ENCODE data around the gene CTNNA2. TPM values are rescaled to one million over a fixed set of nuclear protein-coding genes. Genes with fewer than 3 reads are reported as not detected.

Gene CTNNA2
- total RNA-seq, 1 experiment from 2014 or later, result 7.2 TPM

DNA sequence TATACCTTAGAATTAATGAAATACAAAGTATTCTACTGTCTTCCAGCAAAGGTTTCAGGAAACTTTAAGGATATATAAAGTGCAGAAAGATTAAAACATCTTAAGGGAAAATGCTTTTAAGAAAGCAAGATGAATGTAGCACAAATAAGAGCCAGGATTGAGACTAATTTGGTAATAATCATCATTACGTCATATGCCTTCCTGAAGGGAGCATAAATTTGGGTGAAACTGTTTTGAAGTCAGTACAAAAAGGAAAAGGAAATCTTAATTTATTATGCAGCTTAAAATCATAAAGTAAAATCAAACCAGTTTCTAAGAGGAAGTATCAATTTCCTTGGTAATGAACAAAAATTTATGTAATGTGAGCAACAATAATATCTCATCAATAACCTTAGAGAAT, 221.7 kb downstream of the CTNNA2 start:
- DNase-seq (ENCODE audit: low read depth, low spot score), result no peak
- in situ Hi-C loops (cut with HindIII; ENCODE audit: low pct_unique_long_range_greater_than_20kb, low sequenced_read_pairs), result no loop called here

DNA sequence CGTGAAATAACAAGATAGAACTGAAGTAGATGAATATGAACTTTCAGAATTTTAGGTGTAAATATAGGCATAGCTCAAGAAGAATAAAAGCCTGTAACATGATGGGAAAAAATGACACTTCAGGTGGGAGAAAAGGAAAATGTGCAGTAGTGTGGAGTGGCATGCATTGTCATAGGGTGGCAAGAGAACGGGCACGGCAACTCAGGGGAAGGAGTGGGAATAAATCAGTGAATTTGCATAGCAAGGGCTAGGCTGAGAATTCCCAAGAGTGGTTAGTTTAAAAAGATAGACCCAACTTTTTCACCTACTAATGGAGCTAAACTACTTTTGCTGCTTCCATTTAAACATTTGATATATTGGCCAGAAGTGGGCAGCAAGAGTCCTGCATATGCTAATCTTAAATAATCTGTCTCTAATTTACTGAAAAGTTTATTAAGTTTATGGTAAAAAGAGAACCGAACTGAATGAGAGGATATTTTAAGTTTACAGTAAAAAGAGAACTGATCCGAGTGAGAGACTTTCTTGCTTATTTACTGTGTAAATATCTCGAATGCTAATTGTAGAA, 228.1 kb downstream of the CTNNA2 start:
- peak; percentile 7 for DNase-seq (ENCODE audit: low read depth, low spot score)
- in situ Hi-C loops (cut with HindIII; ENCODE audit: low pct_unique_long_range_greater_than_20kb, low sequenced_read_pairs), result no loop called here

DNA sequence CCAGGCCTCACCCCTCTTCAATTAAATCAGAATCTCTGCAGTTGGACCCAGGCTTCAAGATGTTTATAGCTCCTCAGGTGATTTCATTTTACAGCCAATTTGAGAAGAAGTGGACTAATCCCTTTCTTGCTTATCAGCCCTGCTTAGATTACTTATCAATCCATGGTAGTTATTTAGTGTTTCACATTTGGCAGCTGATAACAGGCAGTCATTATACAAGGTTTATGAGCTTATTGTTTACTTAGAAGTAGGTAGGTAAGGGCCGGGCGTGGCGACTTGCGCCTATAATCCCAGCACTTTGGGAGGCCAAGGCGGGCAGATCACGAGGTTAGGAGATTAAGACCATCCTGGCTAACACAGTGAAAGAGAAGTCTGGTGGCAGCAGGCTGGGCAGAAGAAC, 237.5 kb downstream of the CTNNA2 start:
- in situ Hi-C loops (cut with HindIII; ENCODE audit: low pct_unique_long_range_greater_than_20kb, low sequenced_read_pairs), result no loop called here
- no peak for DNase-seq (ENCODE audit: low read depth, low spot score)

DNA sequence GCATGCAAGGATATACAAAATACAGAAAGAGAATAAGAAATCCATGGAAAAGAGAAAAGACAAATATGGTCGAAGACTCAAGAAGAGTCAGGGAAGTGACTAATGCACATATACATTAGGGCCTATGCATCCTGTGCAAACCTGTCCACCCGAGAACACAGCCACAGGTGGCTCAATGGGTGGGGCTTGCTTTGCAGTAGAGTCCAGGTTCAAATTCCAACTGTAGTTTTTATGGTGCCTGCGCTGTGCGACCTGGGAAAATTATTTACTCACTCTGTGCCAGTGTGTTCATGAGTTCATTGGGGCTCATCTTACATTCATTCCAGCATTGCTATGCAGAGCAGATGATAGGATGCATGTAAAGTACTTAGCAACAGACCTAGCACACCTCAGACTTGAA, 244.7 kb downstream of the CTNNA2 start:
- in situ Hi-C loops (cut with HindIII; ENCODE audit: low pct_unique_long_range_greater_than_20kb, low sequenced_read_pairs), result no loop called here
- no peak for DNase-seq (ENCODE audit: low read depth, low spot score)

DNA sequence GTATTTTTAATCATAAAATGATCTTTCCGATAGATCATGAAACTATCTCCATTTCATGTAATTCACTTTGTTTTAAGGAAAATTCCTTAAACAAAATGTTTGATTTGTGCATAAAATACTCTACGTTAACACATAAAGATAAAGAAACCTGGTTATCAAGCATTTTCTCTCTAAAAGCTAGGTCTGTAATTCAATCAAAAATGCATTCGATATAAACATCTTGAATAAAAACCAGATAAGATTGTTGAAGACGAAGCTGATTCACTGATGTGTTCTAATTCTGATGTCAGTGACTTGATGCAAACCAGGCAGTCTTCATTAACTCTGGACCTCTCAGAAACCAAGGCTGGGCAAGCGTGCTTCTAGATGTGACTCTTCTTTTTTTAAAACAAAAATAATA, 245.2 kb downstream of the CTNNA2 start:
- no peak for DNase-seq (ENCODE audit: low read depth, low spot score)
- in situ Hi-C loops (cut with HindIII; ENCODE audit: low pct_unique_long_range_greater_than_20kb, low sequenced_read_pairs), result no loop called here

DNA sequence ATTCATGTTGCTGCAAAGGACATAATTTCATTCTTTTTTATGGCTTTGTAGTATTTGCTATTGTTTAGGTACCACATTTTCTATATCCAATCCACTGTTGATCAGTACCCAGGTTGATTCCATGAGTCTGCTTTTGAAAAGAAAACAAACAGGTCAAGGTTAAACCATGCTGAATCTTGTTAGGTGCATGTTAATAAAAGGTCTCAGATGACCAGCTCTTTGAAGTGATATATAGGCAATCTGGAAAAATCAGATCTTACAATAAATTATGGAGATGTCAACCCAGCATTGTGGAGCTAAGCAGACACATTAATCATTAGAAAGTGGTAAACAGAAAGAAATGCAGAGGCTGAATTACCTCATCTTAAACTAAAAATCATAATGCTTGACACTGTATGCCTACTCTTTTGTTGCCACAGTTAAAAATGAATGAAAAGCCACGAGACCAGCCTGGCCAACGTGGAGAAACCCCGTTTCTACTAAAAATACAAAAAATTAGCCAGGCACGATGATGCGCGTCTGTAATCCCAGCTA, 246.0 kb downstream of the CTNNA2 start:
- DNase-seq (ENCODE audit: low read depth, low spot score), result no peak
- in situ Hi-C loops (cut with HindIII; ENCODE audit: low pct_unique_long_range_greater_than_20kb, low sequenced_read_pairs), result no loop called here

DNA sequence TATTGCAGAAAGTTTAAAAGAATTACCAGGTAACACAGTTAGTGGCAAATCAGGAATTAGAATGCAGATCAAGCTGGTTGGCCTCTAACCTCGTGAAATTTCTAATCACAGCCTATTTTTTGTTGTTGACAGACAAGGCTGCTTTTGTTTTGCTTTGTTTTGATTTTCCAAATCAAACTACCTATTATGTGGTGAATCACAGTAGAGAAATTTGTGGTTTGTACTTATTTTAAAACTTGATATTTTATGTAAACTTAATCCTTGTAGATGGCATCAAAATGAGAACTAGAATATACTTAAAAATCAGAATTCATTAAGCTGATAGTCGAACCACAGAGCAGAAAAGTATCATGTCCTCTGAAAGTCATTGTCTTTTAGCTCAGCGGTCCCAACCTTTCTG, 258.1 kb downstream of the CTNNA2 start:
- in situ Hi-C loops (cut with HindIII; ENCODE audit: low pct_unique_long_range_greater_than_20kb, low sequenced_read_pairs), result no loop called here
- peak; percentile 8 for DNase-seq (ENCODE audit: low read depth, low spot score)

DNA sequence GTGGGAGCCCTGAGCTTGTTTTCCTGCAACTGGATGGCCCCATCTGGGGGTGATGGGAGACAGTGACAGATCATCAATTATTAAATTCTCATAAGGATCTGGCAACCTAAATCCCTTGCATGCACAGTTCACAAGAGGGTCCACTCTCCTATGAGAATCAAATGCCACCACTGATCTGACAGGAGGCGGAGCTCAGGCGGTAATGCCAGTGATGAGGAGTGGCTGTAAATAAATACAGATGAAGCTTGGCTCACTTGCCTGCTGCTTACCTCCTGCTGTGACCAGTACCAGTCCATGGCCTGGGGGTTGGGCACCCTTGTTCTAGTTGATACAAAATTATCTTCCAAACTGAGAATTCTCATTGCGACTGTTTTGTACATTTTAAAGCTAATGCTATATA, 258.6 kb downstream of the CTNNA2 start:
- DNase-seq (ENCODE audit: low read depth, low spot score), result no peak
- in situ Hi-C loops (cut with HindIII; ENCODE audit: low pct_unique_long_range_greater_than_20kb, low sequenced_read_pairs), result no loop called here

DNA sequence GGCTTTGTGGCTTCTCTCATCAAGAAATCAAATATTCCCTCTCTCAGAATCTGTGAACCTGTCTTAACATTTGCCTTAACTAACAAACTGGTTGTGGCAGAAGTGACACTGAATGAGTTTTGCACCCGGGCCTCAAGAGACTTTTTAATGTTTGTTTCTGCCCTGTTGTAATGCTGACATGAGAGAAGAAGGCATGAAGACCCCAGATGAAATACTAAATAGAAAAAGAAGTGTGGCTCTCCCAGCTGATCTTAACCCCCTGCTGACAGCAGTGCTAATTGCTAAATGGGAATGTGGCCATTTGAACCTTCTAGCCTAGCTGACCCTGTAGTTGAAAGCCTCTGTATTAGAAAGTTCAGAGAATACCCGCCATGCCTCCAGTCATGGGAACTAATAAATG, 261.2 kb downstream of the CTNNA2 start:
- in situ Hi-C loops (cut with HindIII; ENCODE audit: low pct_unique_long_range_greater_than_20kb, low sequenced_read_pairs), result no loop called here
- no peak for DNase-seq (ENCODE audit: low read depth, low spot score)

DNA sequence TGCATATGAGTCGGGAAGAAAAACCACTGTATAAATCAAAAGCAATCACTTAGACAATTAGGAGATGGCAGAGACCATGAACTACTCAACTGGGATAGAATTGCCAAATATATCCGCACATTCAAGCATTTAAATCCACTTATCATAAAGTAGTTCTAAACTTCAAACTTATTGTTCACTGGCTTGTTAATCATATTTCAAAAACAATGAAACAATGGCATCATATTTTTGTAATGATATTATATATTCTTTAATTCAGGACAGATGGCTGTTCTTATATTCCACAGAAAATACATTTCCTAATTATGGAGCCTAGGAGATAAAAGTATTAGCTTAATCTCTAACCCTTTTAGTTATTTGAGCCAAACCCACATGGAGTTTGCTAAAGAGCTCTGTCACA, 263.6 kb downstream of the CTNNA2 start:
- in situ Hi-C loops (cut with HindIII; ENCODE audit: low pct_unique_long_range_greater_than_20kb, low sequenced_read_pairs), result no loop called here
- DNase-seq (ENCODE audit: low read depth, low spot score), result no peak

DNA sequence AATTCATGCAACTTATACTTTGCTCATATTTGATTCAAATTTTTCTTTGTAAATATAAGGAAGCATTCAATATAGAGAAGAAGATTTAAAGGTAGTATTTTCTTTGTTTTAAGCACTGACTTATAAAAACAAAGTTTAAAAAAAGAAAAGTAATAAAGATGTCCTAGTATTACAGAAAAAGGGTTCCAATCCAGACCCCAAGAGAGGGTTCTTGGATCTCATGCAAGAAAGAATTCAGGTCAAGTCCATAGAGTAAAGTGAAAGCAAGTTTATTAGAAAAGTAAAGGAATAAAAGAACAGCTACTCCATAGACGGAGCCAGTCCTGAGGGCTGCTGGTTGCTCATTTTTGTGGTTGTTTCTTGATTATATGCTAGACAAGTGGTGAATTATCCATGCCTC, 267.9 kb downstream of the CTNNA2 start:
- in situ Hi-C loops (cut with HindIII; ENCODE audit: low pct_unique_long_range_greater_than_20kb, low sequenced_read_pairs), result no loop called here
- no peak for DNase-seq (ENCODE audit: low read depth, low spot score)

DNA sequence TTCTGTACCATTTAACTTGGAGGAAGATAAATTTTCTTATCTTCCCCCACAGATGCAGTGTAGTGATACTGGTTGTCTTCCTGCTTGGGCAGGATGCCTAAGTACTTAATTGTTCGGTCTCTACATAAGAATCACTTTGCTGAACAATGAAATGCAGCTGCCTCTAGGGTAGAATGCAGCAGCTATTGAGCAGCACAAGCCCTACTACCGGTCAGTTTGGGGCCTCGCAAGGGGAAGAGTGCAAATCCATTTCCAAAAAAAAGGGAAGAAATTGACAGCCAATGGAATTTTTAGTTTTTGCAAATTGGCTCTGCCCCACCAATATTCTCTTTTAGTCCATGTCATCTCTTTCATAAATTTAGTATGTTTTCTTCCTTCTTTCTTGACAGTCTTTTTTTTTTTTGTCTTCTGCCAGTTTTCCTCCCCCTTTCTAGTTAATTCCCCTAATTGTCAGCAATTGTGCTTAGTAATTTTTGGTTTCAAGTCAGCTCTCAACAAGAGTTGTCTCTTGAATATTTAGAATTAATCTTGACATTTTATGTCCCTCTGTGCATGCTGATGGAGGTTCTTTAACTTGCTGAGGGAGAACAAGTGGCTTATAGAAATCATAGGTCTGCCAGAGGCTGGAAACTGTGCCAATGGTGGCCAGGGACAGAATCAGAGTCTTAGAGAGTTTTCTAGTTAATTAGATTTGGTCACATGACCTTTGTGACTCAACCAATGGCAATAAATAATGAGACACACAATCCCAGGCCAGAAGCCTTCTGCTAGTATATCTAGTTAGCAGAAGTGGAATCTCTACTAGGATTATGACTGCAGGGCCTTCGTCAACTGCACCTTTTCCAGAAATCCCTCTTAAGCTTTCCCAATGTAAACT, 270.0 kb downstream of the CTNNA2 start:
- no peak for DNase-seq (ENCODE audit: low read depth, low spot score)
- in situ Hi-C loops (cut with HindIII; ENCODE audit: low pct_unique_long_range_greater_than_20kb, low sequenced_read_pairs), result no loop called here

DNA sequence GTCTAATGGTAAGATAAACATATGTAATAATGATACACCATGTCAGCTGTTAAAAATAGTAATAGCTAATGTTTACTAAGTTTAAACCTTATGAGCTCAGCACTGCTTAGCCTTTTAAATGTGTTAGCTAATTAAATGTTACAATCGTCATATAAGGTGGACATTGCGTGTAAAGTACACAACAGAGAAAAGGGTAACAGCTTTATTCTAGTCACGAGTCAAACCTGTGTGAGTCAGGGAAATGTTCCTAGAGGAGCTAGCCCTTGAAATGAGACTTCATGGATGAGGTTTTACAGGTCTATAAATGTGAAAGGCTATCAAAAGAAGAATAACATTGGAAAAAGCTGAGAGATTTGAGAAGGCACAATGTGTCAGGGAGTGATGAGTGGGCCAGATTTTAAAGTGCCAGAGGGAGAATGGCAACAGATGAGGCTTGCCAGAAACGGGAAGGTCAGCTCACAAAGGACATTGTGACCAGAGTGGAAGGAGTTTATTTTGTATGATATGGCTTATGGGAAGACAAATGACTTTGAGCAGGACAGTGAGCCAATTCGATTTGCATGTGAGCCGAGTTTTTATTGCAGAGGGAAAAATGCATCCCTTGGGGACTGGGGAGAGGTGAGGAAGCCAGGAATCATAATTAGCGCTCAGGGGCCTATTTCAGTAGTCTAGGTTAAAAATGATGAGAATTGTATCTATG, 276.3 kb downstream of the CTNNA2 start:
- in situ Hi-C loops (cut with HindIII; ENCODE audit: low pct_unique_long_range_greater_than_20kb, low sequenced_read_pairs), result no loop called here
- DNase-seq (ENCODE audit: low read depth, low spot score), result no peak

DNA sequence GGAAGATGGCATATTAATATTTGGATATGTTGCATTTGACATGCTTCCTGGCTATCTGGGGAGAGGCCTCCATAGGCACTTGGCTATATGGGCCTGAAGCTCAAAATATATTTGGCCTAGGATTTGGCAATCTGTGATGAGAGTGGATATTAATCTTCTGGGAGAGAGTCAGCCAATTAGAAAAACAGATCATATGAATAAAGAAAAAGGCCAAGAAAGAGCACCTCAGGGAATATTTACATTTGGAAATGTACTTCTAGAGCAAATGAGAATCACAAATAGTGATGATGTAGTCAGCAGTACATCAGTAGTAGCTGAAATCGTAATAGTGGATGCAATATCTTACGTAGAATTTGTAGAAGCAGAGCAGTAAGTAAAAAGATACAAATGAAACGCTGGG, 277.0 kb downstream of the CTNNA2 start:
- in situ Hi-C loops (cut with HindIII; ENCODE audit: low pct_unique_long_range_greater_than_20kb, low sequenced_read_pairs), result no loop called here
- no peak for DNase-seq (ENCODE audit: low read depth, low spot score)

DNA sequence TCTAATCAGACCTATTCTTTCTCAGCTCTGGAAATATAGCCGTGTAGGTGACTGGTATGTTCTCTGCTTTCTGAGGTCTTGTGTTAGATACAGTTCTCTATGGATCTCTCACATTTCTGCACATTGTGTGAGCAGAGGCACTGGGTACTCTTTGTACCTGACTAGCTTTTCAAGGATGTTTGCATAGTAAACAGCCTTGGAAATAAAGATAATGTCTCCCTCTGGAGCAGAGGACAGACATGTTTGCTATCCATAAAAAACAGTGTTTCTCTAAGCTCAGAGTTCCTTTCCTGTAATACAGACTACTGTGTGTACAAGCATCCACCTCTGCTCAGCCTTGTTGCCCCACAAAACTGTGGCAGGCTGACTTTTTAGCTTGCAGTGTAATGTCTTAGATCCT, 279.2 kb downstream of the CTNNA2 start:
- no peak for DNase-seq (ENCODE audit: low read depth, low spot score)
- in situ Hi-C loops (cut with HindIII; ENCODE audit: low pct_unique_long_range_greater_than_20kb, low sequenced_read_pairs), result no loop called here

DNA sequence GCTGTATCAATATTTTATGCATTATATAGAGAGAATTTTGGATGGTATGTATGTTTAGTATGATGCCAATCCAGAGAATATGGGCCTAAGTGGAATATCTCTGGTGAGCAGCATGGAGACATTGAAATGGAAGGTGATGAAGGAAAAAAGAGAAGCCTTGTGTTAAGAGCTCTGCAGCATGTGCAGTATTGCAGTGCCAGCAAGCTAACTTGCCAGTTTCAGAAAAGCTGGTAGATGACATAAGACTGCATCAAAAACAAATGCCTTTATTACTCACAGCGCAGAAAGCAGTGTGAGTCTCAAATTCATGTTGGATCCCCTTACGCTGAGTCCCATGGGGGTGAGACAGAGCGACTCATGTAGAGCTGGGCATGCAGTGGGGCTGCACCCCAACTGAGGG, 280.2 kb downstream of the CTNNA2 start:
- in situ Hi-C loops (cut with HindIII; ENCODE audit: low pct_unique_long_range_greater_than_20kb, low sequenced_read_pairs), result no loop called here
- DNase-seq (ENCODE audit: low read depth, low spot score), result no peak

DNA sequence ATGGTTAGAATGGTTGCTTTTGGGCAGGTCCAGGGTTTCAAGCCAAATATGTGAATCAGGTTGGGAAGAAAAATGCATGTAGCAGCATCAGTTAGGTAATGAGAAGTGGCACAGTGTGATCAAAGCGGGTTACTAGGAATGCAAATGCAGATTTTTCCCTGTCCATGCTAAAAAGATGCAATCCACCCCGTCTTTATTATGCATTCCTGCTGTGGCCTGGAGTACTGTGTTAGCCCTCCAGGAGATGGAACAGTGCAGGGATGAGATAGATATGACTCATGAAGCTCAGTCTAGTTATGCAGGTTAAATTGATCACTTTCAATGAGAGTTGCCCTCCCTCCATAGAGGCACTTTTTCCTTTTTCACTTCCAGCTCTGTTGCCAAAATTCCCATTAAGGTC, 283.8 kb downstream of the CTNNA2 start:
- in situ Hi-C loops (cut with HindIII; ENCODE audit: low pct_unique_long_range_greater_than_20kb, low sequenced_read_pairs), result no loop called here

DNA sequence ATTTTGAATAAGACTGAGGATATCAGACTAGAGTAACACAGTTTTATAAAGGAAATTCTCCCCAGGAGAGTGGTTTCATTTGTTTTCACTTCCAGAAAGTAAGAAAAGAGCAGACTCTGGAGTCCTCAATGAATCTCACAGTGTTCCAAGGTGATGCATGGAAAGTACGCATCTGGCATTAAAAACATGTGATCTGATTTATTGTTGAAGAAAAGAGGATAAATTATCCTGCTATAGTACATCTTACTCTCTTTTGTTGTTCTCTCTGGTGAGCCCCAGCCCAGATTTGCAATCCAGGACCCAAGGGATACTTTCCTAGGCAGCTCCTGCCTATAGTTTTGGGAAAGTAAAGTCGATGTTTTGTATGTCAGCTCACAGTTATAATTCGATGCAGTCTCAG, 285.9 kb downstream of the CTNNA2 start:
- in situ Hi-C loops (cut with HindIII; ENCODE audit: low pct_unique_long_range_greater_than_20kb, low sequenced_read_pairs), result no loop called here
- no peak for DNase-seq (ENCODE audit: low read depth, low spot score)

More for the DNA sequence above, 283.8 kb downstream of the CTNNA2 start:
- DNase-seq (ENCODE audit: low read depth, low spot score), result no peak

DNA sequence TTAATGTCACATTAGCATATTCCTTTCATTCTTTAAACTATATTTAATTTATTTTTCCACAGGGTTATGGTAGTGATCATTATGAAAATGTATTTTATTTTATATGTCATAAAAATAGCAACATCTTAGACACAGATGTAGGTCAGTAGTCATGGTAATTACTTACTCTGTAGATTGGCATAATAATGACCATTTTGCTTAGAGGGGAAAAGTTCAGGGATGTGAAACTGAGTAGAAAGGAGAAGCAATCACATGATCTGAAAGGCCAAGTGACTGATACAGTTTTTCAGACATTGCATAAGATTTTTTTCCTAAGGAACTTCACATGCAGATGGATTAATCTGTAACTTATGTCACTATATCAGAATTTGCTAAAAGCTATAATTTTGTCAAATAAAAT, 286.9 kb downstream of the CTNNA2 start:
- in situ Hi-C loops (cut with HindIII; ENCODE audit: low pct_unique_long_range_greater_than_20kb, low sequenced_read_pairs), result no loop called here
- peak; percentile 48 for DNase-seq (ENCODE audit: low read depth, low spot score)
